ENCODE data around the gene GALNS. TPM values are rescaled to one million over a fixed set of nuclear protein-coding genes. Genes with fewer than 3 reads are reported as not detected.

Gene GALNS
- total RNA-seq, 6 experiments from 2014 or later, result 16.6 to 20.7 (median 18.2) TPM

- no peak overlapping the region for H3K27ac Mint-ChIP-seq
- no peaks in the 10 kb centered on the region for H3K36me3 Mint-ChIP-seq (ENCODE audit: low read depth)
- DNase-seq, result no peak
- H3K9me3 Mint-ChIP-seq, result no peaks in the 10 kb centered on the region
- no peak for TF ChIP-seq CTCF (IDR thresholded peaks at IDR 0.05)
- H3K27me3 Mint-ChIP-seq (ENCODE audit: insufficient read depth), result peaks cover 19% of the 10 kb centered on the region
- H3K4me1 Mint-ChIP-seq (ENCODE audit: low read depth), result no peaks in the 10 kb centered on the region
- no peak overlapping the region for H3K4me3 Mint-ChIP-seq
These were observed 23.0 kb upstream of the GALNS start for GRCh38 chr16:88879788-88880055.

GRCh38 chr16:88878967-88879787, 22.4 kb upstream of the GALNS start:
- no peaks in the 10 kb centered on the region for H3K36me3 Mint-ChIP-seq (ENCODE audit: low read depth)
- TF ChIP-seq CTCF (IDR thresholded peaks at IDR 0.05), result no peak
- H3K27ac Mint-ChIP-seq, result no peak overlapping the region
- peaks cover 19% of the 10 kb centered on the region for H3K27me3 Mint-ChIP-seq (ENCODE audit: insufficient read depth)
- H3K4me1 Mint-ChIP-seq (ENCODE audit: low read depth), result no peaks in the 10 kb centered on the region
- H3K9me3 Mint-ChIP-seq, result no peaks in the 10 kb centered on the region
- no peak for DNase-seq
- no peak overlapping the region for H3K4me3 Mint-ChIP-seq

- peaks cover 21% of the 10 kb centered on the region for H3K27me3 Mint-ChIP-seq (ENCODE audit: insufficient read depth)
These were observed 21.6 kb upstream of the GALNS start for GRCh38 chr16:88878356-88878755.

GRCh38 chr16:88877564-88878289, 21.0 kb upstream of the GALNS start:
- H3K27ac Mint-ChIP-seq, result no peak overlapping the region
- H3K27me3 Mint-ChIP-seq (ENCODE audit: insufficient read depth), result peaks cover 20% of the 10 kb centered on the region
- no peaks in the 10 kb centered on the region for H3K36me3 Mint-ChIP-seq (ENCODE audit: low read depth)
- no peak for TF ChIP-seq CTCF (IDR thresholded peaks at IDR 0.05)
- no peak for DNase-seq
- no peak overlapping the region for H3K4me3 Mint-ChIP-seq
- H3K9me3 Mint-ChIP-seq, result no peaks in the 10 kb centered on the region
- no peaks in the 10 kb centered on the region for H3K4me1 Mint-ChIP-seq (ENCODE audit: low read depth)

More at GRCh38 chr16:88878356-88878755, 21.6 kb upstream of the GALNS start:
- no peak overlapping the region for H3K27ac Mint-ChIP-seq
- no peaks in the 10 kb centered on the region for H3K9me3 Mint-ChIP-seq
- TF ChIP-seq CTCF (IDR thresholded peaks at IDR 0.05), result no peak
- H3K4me3 Mint-ChIP-seq, result no peak overlapping the region
- no peak for DNase-seq
- H3K36me3 Mint-ChIP-seq (ENCODE audit: low read depth), result no peaks in the 10 kb centered on the region
- H3K4me1 Mint-ChIP-seq (ENCODE audit: low read depth), result no peaks in the 10 kb centered on the region

- TF ChIP-seq CTCF (IDR thresholded peaks at IDR 0.05), result no peak
- Mint-ChIP-seq H3K27me3 (ENCODE audit: insufficient read depth) (peaks cover 20% of the 10 kb centered on the region), H3K36me3 (ENCODE audit: low read depth) (no peaks in the 10 kb centered on the region), H3K9me3 (no peaks in the 10 kb centered on the region), H3K4me3 (no peak overlapping the region), H3K27ac (no peak overlapping the region), H3K4me1 (ENCODE audit: low read depth) (no peaks in the 10 kb centered on the region)
- no peak for DNase-seq
These were observed 20.3 kb upstream of the GALNS start for GRCh38 chr16:88876942-88877526.
